Heart right ventricle (tissue), 16 donors: ENCODE results near the gene ACADS. TPM values are rescaled to one million over a fixed set of nuclear protein-coding genes. Genes with fewer than 3 reads are reported as not detected.

Experiments used
- ATAC-seq, 8 donors: fragments of 200-7000 bp; cut with Tn5 transposase; one replicate each; pipeline ENCODE4 v1.9.1; 2020; ENCODE audit warnings: mild to moderate bottlenecking in 8 of 8, moderate library complexity in 8 of 8, moderate number of reproducible peaks in 1 of 8
- DNase-seq, 2 donors: peaks; one replicate each; pipeline ENCODE4 v3.0.0-alpha.2; 2020
- H3K27ac ChIP-seq, 10 donors: fragments of 200-600 bp; sonication (generic) in 2 of 10; one replicate each; pipeline versions ENCODE4 v1.5.0 to v1.8.0; 2020 to 2022; ENCODE audit warnings: mild to moderate bottlenecking in 3 of 10
- H3K27me3 ChIP-seq, 7 donors: fragments of 200-600 bp; one replicate each; pipeline ENCODE4 v1.8.0; 2021 to 2022; ENCODE audit warnings: mild to moderate bottlenecking in 2 of 7
- H3K36me3 ChIP-seq, 9 donors: fragments of 200-600 bp; sonication (generic) in 1 of 9; one replicate each; pipeline versions ENCODE4 v1.5.0 to v1.8.0; 2020 to 2022; ENCODE audit warnings: mild to moderate bottlenecking in 2 of 9
- H3K4me1 ChIP-seq, 9 donors: fragments of 200-600 bp; sonication (generic) in 1 of 9; one replicate each; pipeline versions ENCODE4 v1.5.0 to v1.8.0; 2020 to 2022; ENCODE audit warnings: mild to moderate bottlenecking in 4 of 9
- H3K4me3 ChIP-seq, 10 donors: fragments of 200-600 bp; sonication (generic) in 2 of 10; one replicate each; pipeline versions ENCODE4 v1.5.0 to v1.8.0; 2020 to 2022; ENCODE audit warnings: mild to moderate bottlenecking in 7 of 10, moderate library complexity in 2 of 10
- H3K9me3 ChIP-seq, 11 donors: fragments of 200-600 bp in 10 of 11; sonication (generic) in 2 of 11; one replicate each; pipeline versions ENCODE4 v1.5.0 to v1.8.0; 2013 to 2022; ENCODE audit warnings: mild to moderate bottlenecking in 2 of 11, control low read depth in 1 of 11, moderate library complexity in 1 of 11
- WGBS, 2 donors: extraction: QIAGEN DNeasy Blood & Tissue Kit; methylation state at CpG; one replicate each; pipeline ENCODE4 v1.1.7; 2013; ENCODE audit warnings: inconsistent platforms in 1 of 2; 5-methylcytosine and 5-hydroxymethylcytosine counted together
- intact Hi-C, 10 donors: fragments of 100-400 bp; cut with DNase I; formaldehyde crosslinking; loops; one replicate each; pipeline versions ENCODE4 v1.11.1 to v1.14.2; 2022
- polyA plus RNA-seq, 2 donors: library from polyadenylated mRNA; stranded (reverse); fragments of 200-250 nt; gene quantifications; one replicate each; pipeline ENCODE4 v1.2.3, GENCODE V29; 2013
- total RNA-seq, 10 donors: library from RNA; stranded (reverse); fragmentation: NEBNext Ultra II Directional in 3 of 10; extraction: Animal tissue kit (Norgen Biotek cat#: 25700) in 3 of 10; gene quantifications; one replicate each; pipeline versions ENCODE4 v1.2.1 to v1.2.4, GENCODE V29; 2021 to 2023
- TF ChIP-seq, protein P1 (sequence below), 9 donors: fragments of 200-600 bp; sonication (generic) in 2 of 9; IDR thresholded peaks; one replicate each; pipeline versions ENCODE4 v1.5.0 to v1.8.0; 2021 to 2022; ENCODE audit warnings: antibody characterized with exemption in 9 of 9, mild to moderate bottlenecking in 5 of 9, moderate library complexity in 1 of 9
- donor health status: Arrhythmogenic right ventricular cardiomyopathy.
- donor health status: ischemic (EF 13 %, LVEDD 7.1; RV severe dilation, severe dysfunction).
- donor health status: healthy with polysubstance abuse.
- donor health status: DM: no; HTN: yes; CAD: no.
- donor health status: DM: no; HTN: no; CAD: no.
- donor health status: ischemic (EF 25% LVEDD 6.9; RV normal size, moderate dysfunction).
- donor health status: ischemic (EF 25% LVEDD 5.7; RV mildly dilated, moderate dysfunction).
- donor health status: healthy.
- donor health status: DM: yes; HTN: yes; CAD: no.
- donor health status: Ischemic cardiomyopathy.
- donor health status: ischemic (EF 35%, LVEDD 5.7; RV mildly dilated, moderate dysfunction).
- donor health status: nonischemic (EF 11% LVEDD 7.7; RV severe dilation, severe dysfunction).
- donor health status: DM: yes; HTN: yes; CAD: no.
- donor health status: PGD.
- donor health status: ischemic (EF 29% LVEDD 5.4; RV normal size, mild dysfunction).
- donor health status: nonischemic (EF 23%, LVEDD 6.1; RV moderate dilation, normal function).

The ACADS gene
- total and polyA plus RNA-seq, 12 donors = 64.4 to 119 (median 77.3) TPM

DNA sequence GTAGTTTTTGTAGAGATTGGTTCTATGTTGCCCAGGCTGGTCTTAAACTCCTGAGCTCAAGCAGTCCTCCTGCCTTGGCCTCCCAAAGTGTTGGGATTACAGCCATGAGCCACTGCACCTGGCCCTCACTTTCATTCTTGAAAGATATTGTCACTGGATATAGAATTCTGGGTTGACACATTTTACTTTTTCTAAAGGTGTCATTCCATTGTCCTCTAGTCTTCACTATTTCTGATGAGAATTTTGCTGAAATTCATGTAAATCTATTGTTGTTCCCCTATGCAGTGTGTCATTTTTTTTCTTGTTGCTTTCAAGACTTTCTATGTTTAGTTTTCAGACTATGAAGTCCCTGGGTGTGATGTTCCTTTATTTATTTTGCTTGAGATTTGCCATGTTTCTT, 29.2 kb downstream of the ACADS start:
- Histone ChIP-seq H3K4me1 (no peaks in the 10 kb centered on the region), H3K27ac (no peak overlapping the region), H3K9me3 (peaks cover 0 to 11% (median 0%) of the 10 kb centered on the region in 11 donors), H3K4me3 (no peak overlapping the region), H3K36me3 (peaks cover 0 to 6% (median 0%) of the 10 kb centered on the region in 9 donors), H3K27me3 (no peaks in the 10 kb centered on the region)
- TF ChIP-seq, protein P1, sequence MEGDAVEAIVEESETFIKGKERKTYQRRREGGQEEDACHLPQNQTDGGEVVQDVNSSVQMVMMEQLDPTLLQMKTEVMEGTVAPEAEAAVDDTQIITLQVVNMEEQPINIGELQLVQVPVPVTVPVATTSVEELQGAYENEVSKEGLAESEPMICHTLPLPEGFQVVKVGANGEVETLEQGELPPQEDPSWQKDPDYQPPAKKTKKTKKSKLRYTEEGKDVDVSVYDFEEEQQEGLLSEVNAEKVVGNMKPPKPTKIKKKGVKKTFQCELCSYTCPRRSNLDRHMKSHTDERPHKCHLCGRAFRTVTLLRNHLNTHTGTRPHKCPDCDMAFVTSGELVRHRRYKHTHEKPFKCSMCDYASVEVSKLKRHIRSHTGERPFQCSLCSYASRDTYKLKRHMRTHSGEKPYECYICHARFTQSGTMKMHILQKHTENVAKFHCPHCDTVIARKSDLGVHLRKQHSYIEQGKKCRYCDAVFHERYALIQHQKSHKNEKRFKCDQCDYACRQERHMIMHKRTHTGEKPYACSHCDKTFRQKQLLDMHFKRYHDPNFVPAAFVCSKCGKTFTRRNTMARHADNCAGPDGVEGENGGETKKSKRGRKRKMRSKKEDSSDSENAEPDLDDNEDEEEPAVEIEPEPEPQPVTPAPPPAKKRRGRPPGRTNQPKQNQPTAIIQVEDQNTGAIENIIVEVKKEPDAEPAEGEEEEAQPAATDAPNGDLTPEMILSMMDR (IDR thresholded peaks at IDR 0.05) = no peak
- intact Hi-C loops = loop anchor here in 1 of 10 donors (10.0 kb wide), 1 partner anchor 210 kb away; no protein-coding TSS in a partner anchor
- DNase-seq (no peak), ATAC-seq (no peak)

DNA sequence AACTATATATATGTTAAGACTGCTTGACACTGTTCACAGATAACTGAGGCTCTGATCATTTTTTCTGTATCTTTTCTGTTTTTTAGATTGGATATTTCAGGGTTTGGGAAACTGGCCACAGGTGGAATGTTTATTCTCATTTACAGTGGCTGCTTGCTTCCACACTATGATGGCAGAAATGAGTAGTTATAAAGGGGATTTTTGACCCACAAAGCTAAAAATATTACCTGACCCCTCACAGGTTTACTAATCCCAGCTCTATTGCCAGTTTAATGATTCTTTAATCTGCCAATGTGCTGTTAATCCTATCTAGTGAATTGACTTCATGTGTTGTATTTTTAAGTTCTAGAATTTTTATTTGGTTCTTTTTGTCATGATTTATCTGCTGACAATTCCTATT, 29.6 kb downstream of the ACADS start:
- Histone ChIP-seq H3K27ac (no peak overlapping the region), H3K27me3 (no peaks in the 10 kb centered on the region), H3K4me3 (no peak overlapping the region), H3K36me3 (peaks cover 0 to 10% (median 0%) of the 10 kb centered on the region in 9 donors), H3K4me1 (no peaks in the 10 kb centered on the region), H3K9me3 (peaks cover 0 to 11% (median 0%) of the 10 kb centered on the region in 11 donors)
- DNase-seq (no peak), ATAC-seq (no peak)
- intact Hi-C loops = loop anchor here in 1 of 10 donors (10.0 kb wide), 1 partner anchor 210 kb away; no protein-coding TSS in a partner anchor
- TF ChIP-seq, protein P1 (IDR thresholded peaks at IDR 0.05) = no peak

DNA sequence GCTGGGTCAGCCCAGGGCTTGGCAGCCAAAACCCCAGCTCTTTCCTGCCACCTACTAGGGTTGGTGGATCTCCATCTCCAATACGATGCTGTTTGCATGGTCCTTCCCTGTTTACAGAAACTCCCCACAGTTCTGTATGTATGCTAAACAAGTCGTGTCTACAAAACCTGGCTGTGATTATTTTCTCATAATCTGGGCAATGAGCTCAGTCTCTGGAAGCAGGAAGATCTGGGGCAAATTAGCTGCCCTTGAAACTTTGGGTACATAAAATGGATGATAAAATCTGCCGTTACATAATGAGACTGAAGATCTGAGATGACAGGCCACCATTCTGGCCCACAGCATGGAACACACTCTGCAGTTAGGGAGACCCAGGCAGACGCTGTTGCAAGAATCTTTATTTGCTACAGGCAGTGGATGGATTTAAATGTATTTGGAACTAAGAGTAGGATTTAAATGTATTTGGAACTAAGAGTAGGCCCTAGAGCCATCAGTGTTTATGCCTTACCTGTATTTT, 31.7 kb downstream of the ACADS start:
- Histone ChIP-seq H3K4me3 (no peak overlapping the region), H3K36me3 (peaks cover 0 to 26% (median 0%) of the 10 kb centered on the region in 9 donors), H3K27ac (no peak overlapping the region), H3K9me3 (peaks cover 0 to 11% (median 0%) of the 10 kb centered on the region in 11 donors), H3K27me3 (no peaks in the 10 kb centered on the region), H3K4me1 (peaks cover 0 to 17% (median 11%) of the 10 kb centered on the region in 9 donors)
- intact Hi-C loops = loop anchor here in 1 of 10 donors (10.0 kb wide), 1 partner anchor 208 kb away; no protein-coding TSS in a partner anchor
- WGBS, 2 donors = 76 to 86% methylated on average over 4 of the region's 4 CpGs
- DNase-seq (no peak), ATAC-seq (no peak)
- TF ChIP-seq, protein P1 (IDR thresholded peaks at IDR 0.05) = no peak

DNA sequence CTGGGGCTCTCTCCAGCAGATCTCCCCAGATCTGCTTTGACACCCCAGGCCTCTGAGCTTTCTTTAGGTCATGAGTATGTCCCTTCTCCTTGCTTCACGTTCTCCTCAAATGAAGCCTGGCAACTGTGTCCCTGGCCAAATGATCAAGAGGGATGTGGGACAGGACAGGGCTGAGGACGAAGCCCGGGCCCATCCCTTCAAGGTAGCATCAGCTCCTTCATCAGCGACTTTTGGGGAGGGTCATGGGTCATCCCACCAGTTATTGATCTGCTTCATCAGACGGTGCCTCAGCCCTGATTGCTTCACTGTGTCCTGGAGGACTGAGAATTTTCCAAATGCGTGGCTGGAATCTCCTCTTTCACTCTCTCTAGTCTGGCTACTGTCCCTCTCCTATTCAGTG, 32.3 kb downstream of the ACADS start:
- Histone ChIP-seq H3K9me3 (peaks cover 0 to 11% (median 0%) of the 10 kb centered on the region in 11 donors), H3K27ac (no peak overlapping the region), H3K4me1 (peaks cover 0 to 19% (median 14%) of the 10 kb centered on the region in 9 donors), H3K36me3 (peaks cover 0 to 33% (median 0%) of the 10 kb centered on the region in 9 donors), H3K27me3 (no peaks in the 10 kb centered on the region), H3K4me3 (no peak overlapping the region)
- 89 to 95% methylated on average over 6 of the region's 6 CpGs for WGBS, 2 donors
- ATAC-seq (no peak), DNase-seq (no peak)
- intact Hi-C loops = loop anchor here in 1 of 10 donors (10.0 kb wide), 1 partner anchor 207 kb away; no protein-coding TSS in a partner anchor
- TF ChIP-seq, protein P1 (IDR thresholded peaks at IDR 0.05) = no peak
